ENCODE results near the gene CTSO.
"Not testable (repeated sequence)": the region's sequence is repeated elsewhere in the genome, so short reads cannot be mapped to it uniquely, and the experiment has no call there.

The CTSO gene

GRCh38 chr4:155904331-155904730 is 49.3 kb downstream of the CTSO start:
- no peak for DNase-seq

GRCh38 chr4:155903453-155903852 is 50.2 kb downstream of the CTSO start, which contains the start of gene TDO2:
TSS of gene TDO2 (plus strand) at chr4:155903696. CDS start at chr4:155903759, 63 bp downstream.
- no peak for DNase-seq

DNA sequence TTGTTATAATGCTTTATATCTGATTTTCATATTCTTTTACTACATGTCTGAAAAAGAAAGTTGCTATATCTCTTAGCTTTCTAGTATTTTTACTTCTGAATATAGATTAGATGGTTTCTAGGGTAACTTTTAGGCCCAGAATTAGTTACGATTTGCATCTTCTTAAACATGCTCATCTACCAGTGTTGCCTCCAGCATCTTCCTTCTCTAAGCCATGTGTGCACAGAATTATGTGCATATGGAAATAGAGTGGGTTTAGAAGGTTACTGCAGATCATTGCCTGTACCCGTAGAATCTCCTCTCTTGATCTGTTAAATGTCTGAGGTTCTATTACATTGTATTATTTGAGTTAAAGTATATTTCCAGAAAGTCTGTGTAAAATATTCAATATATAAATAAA is 52.7 kb downstream of the CTSO start:
- no peak for DNase-seq

- no peak for DNase-seq
These were observed 53.3 kb downstream of the CTSO start for GRCh38 chr4:155900381-155900780.

DNA sequence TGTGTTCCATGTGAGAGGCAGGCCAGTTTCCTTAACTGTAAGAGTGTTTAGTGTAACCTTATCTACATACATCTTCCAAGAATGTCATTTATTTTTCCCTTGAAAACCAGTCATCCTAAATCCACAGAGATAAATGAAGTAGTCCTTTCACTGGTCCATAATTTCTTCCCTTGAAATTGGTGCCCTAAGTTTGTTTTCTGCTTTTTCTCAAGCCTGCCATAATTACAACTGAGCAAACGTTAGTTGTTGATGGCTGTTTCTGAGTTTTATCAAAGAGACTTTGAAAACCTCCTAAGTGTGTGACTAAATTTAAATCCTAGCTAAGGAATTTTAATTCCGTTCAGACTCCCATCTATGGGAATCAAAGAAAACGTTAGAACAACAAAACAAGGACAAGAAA is 53.8 kb downstream of the CTSO start:
- no peak for DNase-seq

- DNase-seq = not testable (repeated sequence)
These were observed 55.3 kb downstream of the CTSO start for GRCh38 chr4:155898371-155898770.

GRCh38 chr4:155891058-155891457 is 62.6 kb downstream of the CTSO start:
- no peak for DNase-seq

- DNase-seq = no peak
These were observed 63.7 kb downstream of the CTSO start for GRCh38 chr4:155889946-155890345.

DNA sequence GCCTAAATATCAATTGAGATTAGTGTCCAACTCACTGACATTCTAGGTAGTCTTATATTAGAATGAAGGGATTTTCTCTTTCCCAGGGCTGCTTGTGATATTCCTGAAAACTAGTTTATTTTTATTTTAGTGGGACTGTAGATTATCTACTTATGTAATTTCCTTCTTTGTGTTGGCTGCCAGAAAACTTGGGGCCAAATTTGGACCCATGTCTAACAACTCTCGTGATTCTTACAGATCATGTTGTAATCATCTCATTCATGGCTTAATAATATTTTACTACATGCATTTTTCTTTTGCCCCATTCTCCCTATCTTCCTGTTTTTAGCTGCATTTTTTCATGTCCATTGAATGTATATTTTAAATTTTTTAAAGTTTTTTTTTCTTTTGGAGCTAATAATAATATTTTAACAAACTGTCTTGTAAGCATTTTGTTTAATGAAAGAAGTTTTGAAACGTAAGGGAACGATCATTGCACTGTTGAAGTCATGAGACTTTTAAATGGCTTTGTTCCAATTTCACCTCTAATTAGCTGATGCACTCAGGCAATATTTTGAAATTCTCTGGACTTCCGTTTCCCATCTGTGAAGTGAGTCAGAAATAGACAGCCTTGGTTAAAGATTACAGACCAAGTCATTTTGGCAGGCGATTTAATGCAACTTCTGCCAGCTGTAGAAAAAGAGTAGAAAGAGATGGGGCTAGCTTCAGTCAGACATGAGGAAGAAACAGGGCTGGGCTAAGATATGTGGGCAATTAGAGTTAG is 64.5 kb downstream of the CTSO start:
- DNase-seq = no peak

DNA sequence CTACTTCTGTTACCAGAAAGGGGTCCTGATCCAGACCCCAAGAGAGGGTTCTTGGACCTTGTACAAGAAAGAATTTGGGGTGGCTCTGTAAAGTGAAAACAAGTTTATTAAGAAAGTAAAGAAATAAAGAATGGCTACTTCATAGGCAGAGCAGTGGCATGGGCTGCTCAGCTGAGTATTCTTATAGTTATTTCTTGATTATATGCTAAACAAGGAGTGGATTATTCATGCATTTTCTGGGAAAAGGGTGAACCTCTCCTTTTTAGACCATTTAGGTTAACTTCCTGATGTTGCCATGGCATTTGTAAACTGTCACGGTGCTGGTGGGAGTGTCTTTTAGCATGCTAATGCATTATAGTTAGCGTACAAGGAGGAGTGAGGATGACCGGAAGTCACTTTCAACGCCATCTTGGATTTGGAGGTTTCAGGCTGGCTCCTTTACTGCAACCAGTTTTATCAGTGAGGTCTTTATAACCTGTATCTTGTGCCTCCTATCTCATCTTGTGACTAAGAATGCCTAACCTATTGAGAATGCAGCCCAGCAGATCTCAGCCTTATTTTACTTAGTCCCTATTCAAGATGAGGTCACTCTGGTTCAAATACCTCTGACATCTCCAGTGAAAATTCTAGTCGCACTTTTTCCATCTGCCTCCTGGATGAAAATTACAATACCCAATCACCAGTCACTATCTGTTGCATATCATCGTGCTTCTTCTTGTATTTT is 65.7 kb downstream of the CTSO start:
- DNase-seq = no peak

DNA sequence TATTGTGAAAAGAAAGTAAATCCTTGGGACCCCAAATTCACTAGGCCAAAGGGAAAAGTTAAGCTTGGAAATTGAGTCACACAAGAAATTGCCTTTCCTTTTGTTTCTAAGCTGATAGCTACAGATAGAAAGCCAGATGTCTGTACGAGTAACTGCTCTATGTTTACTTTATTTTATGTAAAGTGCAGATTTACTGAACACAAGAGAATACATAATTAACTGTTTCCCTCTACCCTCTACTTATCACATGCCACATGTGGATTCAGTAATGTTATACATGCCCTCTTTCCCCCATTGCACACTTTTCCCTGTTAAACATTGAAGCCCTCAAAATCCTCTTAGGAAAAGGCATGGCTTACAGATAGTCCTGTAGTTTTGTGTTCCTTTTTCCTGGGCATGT is 66.6 kb downstream of the CTSO start:
- no peak for DNase-seq

GRCh38 chr4:155885666-155886065 is 68.0 kb downstream of the CTSO start:
- DNase-seq = no peak

DNA sequence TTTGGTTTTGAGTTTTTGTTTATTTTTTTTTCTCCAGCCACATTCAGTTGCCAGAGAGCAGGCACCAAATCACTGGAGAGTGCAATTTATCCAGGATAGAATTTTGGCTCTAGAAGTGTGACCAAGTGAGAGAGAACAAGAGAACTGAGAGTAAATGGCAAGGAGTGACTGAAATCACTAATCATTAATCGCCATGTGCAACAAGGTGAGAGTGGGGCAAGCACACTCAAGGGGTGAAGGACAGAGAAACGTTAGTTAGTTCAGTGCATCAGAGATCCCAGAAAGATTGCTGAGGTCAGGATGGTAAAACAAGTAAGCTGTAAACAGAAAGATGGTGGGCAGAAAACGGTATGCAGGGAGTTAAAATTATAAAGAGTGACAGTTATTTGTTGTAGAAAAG is 69.8 kb downstream of the CTSO start:
- DNase-seq = no peak

- DNase-seq = no peak
These were observed 72.1 kb downstream of the CTSO start for GRCh38 chr4:155881555-155881954.

DNA sequence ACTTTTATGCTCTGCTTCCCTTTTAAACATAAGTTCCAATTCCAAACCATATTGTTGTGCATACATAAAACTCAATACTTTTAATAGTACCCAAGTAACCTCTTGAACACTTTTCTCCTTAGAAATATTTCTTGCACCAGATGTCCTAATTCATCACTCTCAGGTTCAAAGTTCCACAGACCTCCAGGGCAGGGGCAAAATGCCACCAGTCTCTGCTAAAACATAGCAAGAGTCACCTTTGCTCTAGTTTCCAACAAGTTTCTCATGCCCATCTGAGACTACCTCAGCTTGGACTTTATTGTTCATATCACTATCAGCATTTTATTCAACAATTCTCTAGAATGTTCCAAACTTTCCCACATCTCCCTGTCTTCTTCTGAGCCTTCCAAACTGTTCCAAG is 73.9 kb downstream of the CTSO start:
- DNase-seq = no peak

- DNase-seq = no peak
These were observed 75.1 kb downstream of the CTSO start for GRCh38 chr4:155878611-155879010.

- no peak for DNase-seq
These were observed 75.7 kb downstream of the CTSO start for GRCh38 chr4:155877971-155878370.

- DNase-seq = no peak
These were observed 77.8 kb downstream of the CTSO start for GRCh38 chr4:155875878-155876277.
